Anterior cingulate cortex (tissue), 58 donors: Measurements from ENCODE around the gene AHCY.
"Not testable (repeated sequence)": the region's sequence is repeated elsewhere in the genome, so short reads cannot be mapped to it uniquely, and the experiment has no call there.

Source experiments
- DNase-seq, 58 donors: peaks; one replicate each; lab custom pipeline; 2025; lab: John Stamatoyannopoulos, UW

AHCY gene

GRCh38 chr20:34263468-34263867 lies 39.7 kb downstream of the AHCY start:
- not testable (repeated sequence) for DNase-seq

- peak in 2 of 58 donors; percentile 1 for DNase-seq
Observed at GRCh38 chr20:34262488-34263288, 40.5 kb downstream of the AHCY start.

GRCh38 chr20:34260208-34260942 lies 42.8 kb downstream of the AHCY start:
- no peak for DNase-seq

GRCh38 chr20:34256629-34257124 lies 46.5 kb downstream of the AHCY start:
- no peak for DNase-seq

- no peak for DNase-seq
Observed at GRCh38 chr20:34254979-34255378, 48.2 kb downstream of the AHCY start.

GRCh38 chr20:34252431-34253086 lies 50.6 kb downstream of the AHCY start:
- DNase-seq, result not testable (repeated sequence)

GRCh38 chr20:34251619-34252018 lies 51.5 kb downstream of the AHCY start:
- no peak for DNase-seq

GRCh38 chr20:34250005-34250404 lies 53.1 kb downstream of the AHCY start:
- no peak for DNase-seq

GRCh38 chr20:34249291-34249690 lies 53.9 kb downstream of the AHCY start:
- no peak for DNase-seq

GRCh38 chr20:34246126-34246626 lies 57.0 kb downstream of the AHCY start:
- no peak for DNase-seq

- DNase-seq, result no peak
Observed at GRCh38 chr20:34243377-34243776, 59.8 kb downstream of the AHCY start.

- DNase-seq, result no peak
Observed at GRCh38 chr20:34242879-34243278, 60.3 kb downstream of the AHCY start.

GRCh38 chr20:34242015-34242414 lies 61.1 kb downstream of the AHCY start:
- not testable (repeated sequence) for DNase-seq

GRCh38 chr20:34240693-34241615 lies 62.2 kb downstream of the AHCY start, which contains the start of gene ASIP:
Gene ASIP, plus strand, starts transcription at chr20:34241423. Its CDS starts 18,952 bp downstream, at chr20:34260375.
- DNase-seq, result no peak

GRCh38 chr20:34240121-34240520 lies 63.0 kb downstream of the AHCY start:
- no peak for DNase-seq

GRCh38 chr20:34237942-34238341 lies 65.2 kb downstream of the AHCY start:
- no peak for DNase-seq

- DNase-seq, result no peak
Observed at GRCh38 chr20:34235875-34236274, 67.3 kb downstream of the AHCY start.

- no peak for DNase-seq
Observed at GRCh38 chr20:34233687-34234086, 69.5 kb downstream of the AHCY start.

- no peak for DNase-seq
Observed at GRCh38 chr20:34232494-34233087, 70.6 kb downstream of the AHCY start.
